BE2C (cell line): ENCODE data around the gene SYNE3.

Experiments
- DNase-seq: peaks from one replicate; pipeline ENCODE4 v3.0.0-alpha.2; 2020
- H3K27me3 ChIP-seq: fragments of 250-450 bp; sonication (Bioruptor Pico); 2 replicates; pipeline ENCODE4 v1.5.1; 2020; ENCODE audit warnings: mild to moderate bottlenecking
- H3K36me3 ChIP-seq: fragments of 250-450 bp; sonication (Bioruptor Pico); 2 replicates; pipeline ENCODE4 v1.5.1; 2020; ENCODE audit warnings: mild to moderate bottlenecking
- H3K4me1 ChIP-seq: fragments of 250-450 bp; sonication (Bioruptor Pico); 2 replicates; pipeline ENCODE4 v1.5.1; 2020
- H3K4me3 ChIP-seq: 2 replicates; pipeline ENCODE4 v1.5.1; 2011; ENCODE audit warnings: low read depth, low read length
- H3K9me3 ChIP-seq: fragments of 250-450 bp; sonication (Bioruptor Pico); 2 replicates; pipeline ENCODE4 v1.5.1; 2020
- CTCF ChIP-seq: IDR thresholded peaks from 2 replicates; pipeline ENCODE4 v1.5.1; 2012; ENCODE audit warnings: mild to moderate bottlenecking, low read depth, low read length

Gene SYNE3

GRCh38 chr14:95527387-95528002 lies 11.0 kb upstream of the SYNE3 start:
- Histone ChIP-seq H3K4me1 (peaks cover 19% of the 10 kb centered on the region), H3K4me3 (no peak overlapping the region), H3K9me3 (no peaks in the 10 kb centered on the region), H3K27me3 (no peaks in the 10 kb centered on the region), H3K36me3 (peaks cover 8% of the 10 kb centered on the region; the same call in 1 of the 2 replicates)
- DNase-seq = peak; percentile 56
- peak; percentile 84 for TF ChIP-seq CTCF

- Histone ChIP-seq H3K36me3 (peaks cover 8% of the 10 kb centered on the region; the same call in 1 of the 2 replicates), H3K27me3 (no peaks in the 10 kb centered on the region), H3K4me1 (peaks cover 16% of the 10 kb centered on the region), H3K9me3 (no peaks in the 10 kb centered on the region), H3K4me3 (no peak overlapping the region)
- DNase-seq = no peak
- TF ChIP-seq CTCF = no peak
Measured at GRCh38 chr14:95526483-95527386, 10.3 kb upstream of the SYNE3 start.

- Histone ChIP-seq H3K4me3 (no peak overlapping the region), H3K36me3 (peaks cover 3% of the 10 kb centered on the region; the same call in 1 of the 2 replicates), H3K4me1 (peaks cover 16% of the 10 kb centered on the region; the same call in 1 of the 2 replicates), H3K27me3 (no peaks in the 10 kb centered on the region), H3K9me3 (no peaks in the 10 kb centered on the region)
- no peak for TF ChIP-seq CTCF
- no peak for DNase-seq
Measured at GRCh38 chr14:95525999-95526398, 9.5 kb upstream of the SYNE3 start.

- H3K9me3 ChIP-seq = no peaks in the 10 kb centered on the region
- TF ChIP-seq CTCF = no peak
- no peaks in the 10 kb centered on the region for H3K36me3 ChIP-seq
- H3K4me3 ChIP-seq = no peak overlapping the region
- peaks cover 22% of the 10 kb centered on the region; the same call in 1 of the 2 replicates for H3K4me1 ChIP-seq
- H3K27me3 ChIP-seq = no peaks in the 10 kb centered on the region
- DNase-seq = no peak
Measured at GRCh38 chr14:95524706-95525512, 8.5 kb upstream of the SYNE3 start.

- Histone ChIP-seq H3K4me1 (peaks cover 29% of the 10 kb centered on the region), H3K9me3 (no peaks in the 10 kb centered on the region), H3K27me3 (no peaks in the 10 kb centered on the region), H3K36me3 (no peaks in the 10 kb centered on the region), H3K4me3 (peak overlapping the region; percentile 8; the same call in 1 of the 2 replicates)
- DNase-seq = no peak
- peak; percentile 45 for TF ChIP-seq CTCF
Measured at GRCh38 chr14:95523815-95524448, 7.5 kb upstream of the SYNE3 start.
